ENCODE data around the gene THADA. TPM values are rescaled to one million over a fixed set of nuclear protein-coding genes. Genes with fewer than 3 reads are reported as not detected.

Gene THADA
- total RNA-seq, 1 donor from 2014 or later = 19.4 TPM

- TF ChIP-seq, protein P1, sequence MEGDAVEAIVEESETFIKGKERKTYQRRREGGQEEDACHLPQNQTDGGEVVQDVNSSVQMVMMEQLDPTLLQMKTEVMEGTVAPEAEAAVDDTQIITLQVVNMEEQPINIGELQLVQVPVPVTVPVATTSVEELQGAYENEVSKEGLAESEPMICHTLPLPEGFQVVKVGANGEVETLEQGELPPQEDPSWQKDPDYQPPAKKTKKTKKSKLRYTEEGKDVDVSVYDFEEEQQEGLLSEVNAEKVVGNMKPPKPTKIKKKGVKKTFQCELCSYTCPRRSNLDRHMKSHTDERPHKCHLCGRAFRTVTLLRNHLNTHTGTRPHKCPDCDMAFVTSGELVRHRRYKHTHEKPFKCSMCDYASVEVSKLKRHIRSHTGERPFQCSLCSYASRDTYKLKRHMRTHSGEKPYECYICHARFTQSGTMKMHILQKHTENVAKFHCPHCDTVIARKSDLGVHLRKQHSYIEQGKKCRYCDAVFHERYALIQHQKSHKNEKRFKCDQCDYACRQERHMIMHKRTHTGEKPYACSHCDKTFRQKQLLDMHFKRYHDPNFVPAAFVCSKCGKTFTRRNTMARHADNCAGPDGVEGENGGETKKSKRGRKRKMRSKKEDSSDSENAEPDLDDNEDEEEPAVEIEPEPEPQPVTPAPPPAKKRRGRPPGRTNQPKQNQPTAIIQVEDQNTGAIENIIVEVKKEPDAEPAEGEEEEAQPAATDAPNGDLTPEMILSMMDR (IDR thresholded peaks at IDR 0.05; ENCODE audit: unreplicated experiment) = no peak
- Mint-ChIP-seq H3K4me3 (ENCODE audit: unreplicated experiment) (no peak overlapping the region), H3K36me3 (ENCODE audit: low read depth, unreplicated experiment) (peaks cover 2% of the 10 kb centered on the region), H3K27me3 (ENCODE audit: unreplicated experiment) (no peaks in the 10 kb centered on the region), H3K9me3 (ENCODE audit: unreplicated experiment) (no peaks in the 10 kb centered on the region), H3K27ac (ENCODE audit: unreplicated experiment) (no peak overlapping the region), H3K4me1 (ENCODE audit: unreplicated experiment) (no peaks in the 10 kb centered on the region)
- DNase-seq (ENCODE audit: low spot score) = no peak
Measured at GRCh38 chr2:43509886-43510285, 86.0 kb downstream of the THADA start.

GRCh38 chr2:43508209-43508608 is 87.6 kb downstream of the THADA start:
- Mint-ChIP-seq H3K36me3 (ENCODE audit: low read depth, unreplicated experiment) (peaks cover 2% of the 10 kb centered on the region), H3K9me3 (ENCODE audit: unreplicated experiment) (no peaks in the 10 kb centered on the region), H3K4me1 (ENCODE audit: unreplicated experiment) (no peaks in the 10 kb centered on the region), H3K27me3 (ENCODE audit: unreplicated experiment) (no peaks in the 10 kb centered on the region), H3K27ac (ENCODE audit: unreplicated experiment) (no peak overlapping the region), H3K4me3 (ENCODE audit: unreplicated experiment) (no peak overlapping the region)
- TF ChIP-seq, protein P1 (IDR thresholded peaks at IDR 0.05; ENCODE audit: unreplicated experiment) = no peak
- DNase-seq (ENCODE audit: low spot score) = no peak

DNA sequence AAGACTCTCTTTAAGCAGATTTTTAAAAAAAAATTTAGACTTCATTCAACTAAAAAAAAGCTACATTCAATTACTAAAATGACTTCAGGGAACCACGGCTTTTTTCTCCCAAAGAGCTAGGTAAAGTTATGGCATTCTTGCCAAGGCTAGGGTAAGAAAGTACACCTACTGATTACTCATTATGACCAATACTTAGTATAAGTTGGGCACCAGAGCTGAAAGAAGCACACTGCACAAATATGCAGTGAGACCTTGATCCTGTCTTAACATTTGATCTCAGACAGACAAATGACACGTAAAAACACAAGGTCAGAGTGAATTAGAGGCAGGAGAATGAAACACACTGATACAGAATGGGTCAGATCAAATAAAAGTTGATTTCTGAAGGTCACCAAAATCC is 88.7 kb downstream of the THADA start:
- H3K27ac Mint-ChIP-seq (ENCODE audit: unreplicated experiment) = no peak overlapping the region

DNA sequence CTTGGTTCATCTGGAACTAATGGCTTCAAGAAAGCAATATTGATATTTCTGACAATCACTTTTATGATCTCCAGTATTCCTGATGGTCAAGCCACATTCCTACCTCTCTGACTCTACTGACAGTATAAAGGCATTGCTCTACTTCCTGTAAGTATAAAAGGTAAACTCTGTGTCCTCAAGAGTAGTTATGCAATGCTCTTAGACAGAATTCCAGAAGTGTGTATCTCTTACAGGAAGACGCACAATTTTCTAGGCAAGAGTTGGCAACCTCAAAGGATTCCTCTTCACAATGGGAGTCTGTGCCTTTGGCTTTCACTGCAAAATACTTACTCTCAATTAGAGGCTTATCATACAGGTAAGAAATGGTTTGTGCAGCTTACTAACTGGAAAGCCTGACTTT is 100.1 kb downstream of the THADA start:
- Mint-ChIP-seq H3K4me1 (ENCODE audit: unreplicated experiment) (no peaks in the 10 kb centered on the region), H3K36me3 (ENCODE audit: low read depth, unreplicated experiment) (peaks cover 8% of the 10 kb centered on the region), H3K9me3 (ENCODE audit: unreplicated experiment) (no peaks in the 10 kb centered on the region), H3K4me3 (ENCODE audit: unreplicated experiment) (no peak overlapping the region), H3K27ac (ENCODE audit: unreplicated experiment) (no peak overlapping the region), H3K27me3 (ENCODE audit: unreplicated experiment) (no peaks in the 10 kb centered on the region)
- TF ChIP-seq, protein P1 (IDR thresholded peaks at IDR 0.05; ENCODE audit: unreplicated experiment) = no peak
- DNase-seq (ENCODE audit: low spot score) = no peak

More for the DNA sequence above, 88.7 kb downstream of the THADA start:
- Mint-ChIP-seq H3K9me3 (ENCODE audit: unreplicated experiment) (no peaks in the 10 kb centered on the region), H3K36me3 (ENCODE audit: low read depth, unreplicated experiment) (peaks cover 2% of the 10 kb centered on the region), H3K4me1 (ENCODE audit: unreplicated experiment) (no peaks in the 10 kb centered on the region), H3K27me3 (ENCODE audit: unreplicated experiment) (no peaks in the 10 kb centered on the region), H3K4me3 (ENCODE audit: unreplicated experiment) (no peak overlapping the region)
- TF ChIP-seq, protein P1 (IDR thresholded peaks at IDR 0.05; ENCODE audit: unreplicated experiment) = no peak
- DNase-seq (ENCODE audit: low spot score) = no peak

DNA sequence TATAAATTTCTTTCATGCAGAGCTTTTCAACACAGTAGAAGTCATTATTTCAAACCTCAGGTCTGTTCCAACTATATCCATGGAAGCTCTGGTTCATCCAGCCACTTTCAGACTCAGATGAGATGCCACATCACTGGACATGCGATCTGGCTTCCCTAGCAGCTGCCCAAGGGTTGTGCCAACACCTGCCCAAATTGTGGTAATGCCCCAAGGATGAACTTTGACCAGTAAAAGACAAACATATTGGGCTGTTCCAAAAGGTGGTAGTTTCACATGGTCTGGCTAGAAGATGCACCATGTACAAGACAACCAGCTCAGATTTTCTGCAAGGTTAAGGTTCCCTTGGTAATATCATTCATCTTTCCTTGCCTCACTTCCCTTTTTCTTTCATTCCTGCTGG is 101.9 kb downstream of the THADA start:
- no peaks in the 10 kb centered on the region for H3K27me3 Mint-ChIP-seq (ENCODE audit: unreplicated experiment)
- H3K36me3 Mint-ChIP-seq (ENCODE audit: low read depth, unreplicated experiment) = peaks cover 8% of the 10 kb centered on the region
- no peak for DNase-seq (ENCODE audit: low spot score)
- H3K9me3 Mint-ChIP-seq (ENCODE audit: unreplicated experiment) = no peaks in the 10 kb centered on the region
- H3K27ac Mint-ChIP-seq (ENCODE audit: unreplicated experiment) = no peak overlapping the region
- no peak overlapping the region for H3K4me3 Mint-ChIP-seq (ENCODE audit: unreplicated experiment)
- TF ChIP-seq, protein P1 (IDR thresholded peaks at IDR 0.05; ENCODE audit: unreplicated experiment) = no peak
- H3K4me1 Mint-ChIP-seq (ENCODE audit: unreplicated experiment) = no peaks in the 10 kb centered on the region
